ENCODE results near the gene NUMBL. TPM values are rescaled to one million over a fixed set of nuclear protein-coding genes. Genes with fewer than 3 reads are reported as not detected.

NUMBL gene
- total RNA-seq, 4 donors from 2014 or later = 38.2 to 143 (median 45.3) TPM

- DNase-seq (ENCODE audit: low spot score) (no peak), ATAC-seq (ENCODE audit: low FRiP score) (no peak)
- TF ChIP-seq CTCF (IDR thresholded peaks at IDR 0.05) = no peak
These were observed 35.8 kb upstream of the NUMBL start for GRCh38 chr19:40726279-40726678.

DNA sequence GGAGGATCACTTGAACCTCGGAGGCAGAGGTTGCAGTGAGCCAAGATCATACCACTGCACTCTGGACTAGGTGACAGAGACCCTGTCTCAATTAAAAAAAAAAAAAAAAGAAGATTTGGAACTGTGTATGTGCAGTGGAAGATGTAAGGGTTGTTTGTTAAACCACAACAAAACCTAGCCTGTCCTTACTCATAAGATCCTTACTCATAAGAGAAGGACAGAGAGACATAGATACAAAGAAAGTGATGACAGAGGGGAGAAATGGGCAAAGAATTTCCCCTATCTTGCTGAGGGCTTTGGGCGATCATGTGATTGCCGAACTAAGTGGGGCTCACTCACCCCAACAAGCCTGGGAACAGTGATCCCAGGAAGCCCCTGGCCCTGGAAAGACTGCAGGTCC lies 34.4 kb upstream of the NUMBL start:
- ATAC-seq (ENCODE audit: low FRiP score) (no peak), DNase-seq (ENCODE audit: low spot score) (no peak)
- TF ChIP-seq CTCF (IDR thresholded peaks at IDR 0.05) = no peak

DNA sequence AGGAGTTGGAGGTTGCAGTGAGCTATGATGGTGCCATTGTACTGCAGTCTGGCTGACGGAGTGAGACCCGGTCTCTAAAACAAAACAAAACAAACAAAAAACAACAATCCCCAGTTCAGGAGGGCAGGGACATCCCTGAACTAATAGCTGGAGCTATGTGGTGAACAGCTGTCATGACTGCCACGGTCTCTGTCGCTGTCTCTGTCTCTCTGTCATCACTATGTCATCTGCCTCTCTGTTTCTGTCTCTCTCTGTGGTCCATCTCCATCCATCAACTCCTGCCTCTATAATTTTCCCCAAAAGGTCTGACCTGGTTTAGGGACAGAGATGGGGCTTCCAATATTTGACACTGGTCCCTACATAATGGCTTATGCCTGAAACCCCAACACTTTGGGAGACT lies 33.9 kb upstream of the NUMBL start:
- ATAC-seq (ENCODE audit: low FRiP score) (no peak), DNase-seq (ENCODE audit: low spot score) (no peak)
- no peak for TF ChIP-seq CTCF (IDR thresholded peaks at IDR 0.05)

DNA sequence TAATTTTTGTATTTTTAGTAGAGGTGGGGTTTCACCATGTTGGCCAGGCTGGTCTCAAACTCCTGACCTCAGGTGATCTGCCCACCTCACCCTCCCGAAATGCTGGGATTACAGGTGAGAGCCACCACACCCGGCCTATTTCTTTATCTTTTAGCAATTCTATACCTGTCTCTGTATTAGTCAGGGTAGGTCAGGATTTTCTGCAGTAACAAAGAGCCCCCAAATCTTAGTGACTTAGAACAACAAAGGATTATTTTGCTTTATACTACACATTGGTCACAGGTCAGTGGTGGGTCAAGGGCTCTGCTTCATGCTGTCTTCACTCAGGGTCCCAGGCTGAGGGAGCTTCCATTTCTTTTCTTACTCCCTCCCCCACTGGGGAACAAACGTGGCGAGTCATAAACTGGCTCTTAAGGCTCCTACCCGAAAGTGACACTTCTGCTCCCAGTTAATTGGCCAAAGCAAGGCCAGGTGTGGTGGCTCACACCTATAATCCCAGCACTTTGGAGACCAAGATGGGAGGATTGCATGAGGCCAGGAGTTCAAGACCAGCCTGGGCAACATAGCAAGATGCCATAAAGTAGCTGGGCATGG lies 33.3 kb upstream of the NUMBL start:
- no peak for TF ChIP-seq CTCF (IDR thresholded peaks at IDR 0.05)
- no peak for DNase-seq (ENCODE audit: low spot score)
- no peak for ATAC-seq (ENCODE audit: low FRiP score)

- ATAC-seq (ENCODE audit: low FRiP score) = peak; percentile 22
- no peak for DNase-seq (ENCODE audit: low spot score)
- TF ChIP-seq CTCF (IDR thresholded peaks at IDR 0.05) = no peak
These were observed 31.6 kb upstream of the NUMBL start for GRCh38 chr19:40721936-40722661.

DNA sequence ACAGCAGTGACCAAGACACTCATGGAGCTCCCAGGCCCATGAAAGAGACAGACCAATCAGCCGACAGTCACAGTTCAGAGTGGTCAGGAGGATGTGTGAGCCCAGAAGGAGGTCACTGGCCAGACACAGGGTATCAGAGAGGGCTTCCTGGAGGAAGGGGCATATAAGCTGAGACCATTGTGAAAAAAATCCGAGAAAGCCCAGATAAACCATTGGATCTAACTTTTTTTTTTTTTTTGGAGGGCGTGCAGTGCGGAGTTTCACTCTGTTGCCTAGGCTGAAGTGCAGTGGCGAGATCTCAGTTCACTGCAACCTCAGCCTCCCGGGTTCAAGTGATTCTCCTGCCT lies 30.7 kb upstream of the NUMBL start:
- no peak for ATAC-seq (ENCODE audit: low FRiP score)
- no peak for DNase-seq (ENCODE audit: low spot score)
- TF ChIP-seq CTCF (IDR thresholded peaks at IDR 0.05) = no peak

GRCh38 chr19:40719414-40719894 lies 29.0 kb upstream of the NUMBL start:
- no peak for ATAC-seq (ENCODE audit: low FRiP score)
- no peak for TF ChIP-seq CTCF (IDR thresholded peaks at IDR 0.05)
- no peak for DNase-seq (ENCODE audit: low spot score)

Measured in omental fat pad (tissue), 4 donors.